ENCODE measurements around the gene CTNNBIP1.
A peak's percentile ranks its signal among the peaks of the same experiment; 100 is the strongest.

Gene CTNNBIP1

GRCh38 chr1:9852004-9852403 lies 58.1 kb downstream of the CTNNBIP1 start:
- peak overlapping the region; percentile 100 for H3K27ac ChIP-seq (ENCODE audit: low read depth, low read length, poor library complexity, severe bottlenecking)
- no peak overlapping the region for H2AFZ ChIP-seq (ENCODE audit: low read length)
- TF ChIP-seq CTCF (IDR thresholded peaks at IDR 0.05; ENCODE audit: low read length) (no peak), EZH2 (IDR thresholded peaks at IDR 0.05; ENCODE audit: borderline replicate concordance, low read length) (no peak)

GRCh38 chr1:9850442-9851162 lies 59.5 kb downstream of the CTNNBIP1 start:
- H3K27ac ChIP-seq (ENCODE audit: low read depth, low read length, poor library complexity, severe bottlenecking) = peak overlapping the region; percentile 100
- peaks cover 13% of the 10 kb centered on the region for H3K9me3 ChIP-seq (ENCODE audit: low read length)
- H3K36me3 ChIP-seq (ENCODE audit: insufficient read depth, low read length) = peaks cover 42% of the 10 kb centered on the region
- H3K4me3 ChIP-seq (ENCODE audit: low read depth, low read length, poor library complexity, severe bottlenecking) = peak overlapping the region; percentile 70
- H3K4me1 ChIP-seq (ENCODE audit: insufficient read depth, low read length, severe bottlenecking) = peaks cover 66% of the 10 kb centered on the region
- no peaks in the 10 kb centered on the region for H4K20me1 ChIP-seq (ENCODE audit: insufficient read depth, low read length)
- no peak overlapping the region for H2AFZ ChIP-seq (ENCODE audit: low read length)
- no peaks in the 10 kb centered on the region for H3K27me3 ChIP-seq (ENCODE audit: insufficient read depth, low read length)
- peak overlapping the region; percentile 90 for H3K9ac ChIP-seq (ENCODE audit: low read length)
- TF ChIP-seq CTCF (IDR thresholded peaks at IDR 0.05; ENCODE audit: low read length) (no peak), EZH2 (IDR thresholded peaks at IDR 0.05; ENCODE audit: borderline replicate concordance, low read length) (no peak)
- H3F3A ChIP-seq (ENCODE audit: insufficient read depth, low read length) = peaks cover 15% of the 10 kb centered on the region
- no peaks in the 10 kb centered on the region for H3K9me2 ChIP-seq (ENCODE audit: low read depth, low read length)
- H3K79me2 ChIP-seq (ENCODE audit: insufficient read depth, low read length) = peaks cover 14% of the 10 kb centered on the region
- peak overlapping the region; percentile 81 for H3K4me2 ChIP-seq (ENCODE audit: low read length)

More at GRCh38 chr1:9852004-9852403, 58.1 kb downstream of the CTNNBIP1 start:
- no peaks in the 10 kb centered on the region for H3K9me2 ChIP-seq (ENCODE audit: low read depth, low read length)
- H3K27me3 ChIP-seq (ENCODE audit: insufficient read depth, low read length) = no peaks in the 10 kb centered on the region
- H3K79me2 ChIP-seq (ENCODE audit: insufficient read depth, low read length) = peaks cover 14% of the 10 kb centered on the region
- peaks cover 44% of the 10 kb centered on the region for H3K36me3 ChIP-seq (ENCODE audit: insufficient read depth, low read length)
- peaks cover 52% of the 10 kb centered on the region for H3K4me1 ChIP-seq (ENCODE audit: insufficient read depth, low read length, severe bottlenecking)
- peak overlapping the region; percentile 90 for H3K9ac ChIP-seq (ENCODE audit: low read length)
- peaks cover 13% of the 10 kb centered on the region for H3K9me3 ChIP-seq (ENCODE audit: low read length)
- H3F3A ChIP-seq (ENCODE audit: insufficient read depth, low read length) = peaks cover 15% of the 10 kb centered on the region
- H4K20me1 ChIP-seq (ENCODE audit: insufficient read depth, low read length) = no peaks in the 10 kb centered on the region
- H3K4me2 ChIP-seq (ENCODE audit: low read length) = peak overlapping the region; percentile 81
- H3K4me3 ChIP-seq (ENCODE audit: low read depth, low read length, poor library complexity, severe bottlenecking) = peak overlapping the region; percentile 70

GRCh38 chr1:9849691-9850441 lies 60.2 kb downstream of the CTNNBIP1 start:
- Histone ChIP-seq H3K9me2 (ENCODE audit: low read depth, low read length) (no peaks in the 10 kb centered on the region), H3K9ac (ENCODE audit: low read length) (peak overlapping the region; percentile 94), H3F3A (ENCODE audit: insufficient read depth, low read length) (peaks cover 15% of the 10 kb centered on the region), H3K27ac (ENCODE audit: low read depth, low read length, poor library complexity, severe bottlenecking) (peak overlapping the region; percentile 100), H3K4me3 (ENCODE audit: low read depth, low read length, poor library complexity, severe bottlenecking) (peak overlapping the region; percentile 70), H3K9me3 (ENCODE audit: low read length) (peaks cover 13% of the 10 kb centered on the region), H3K36me3 (ENCODE audit: insufficient read depth, low read length) (peaks cover 34% of the 10 kb centered on the region), H3K4me1 (ENCODE audit: insufficient read depth, low read length, severe bottlenecking) (peaks cover 73% of the 10 kb centered on the region), H3K4me2 (ENCODE audit: low read length) (peak overlapping the region; percentile 81), H3K79me2 (ENCODE audit: insufficient read depth, low read length) (peaks cover 14% of the 10 kb centered on the region), H3K27me3 (ENCODE audit: insufficient read depth, low read length) (no peaks in the 10 kb centered on the region), H4K20me1 (ENCODE audit: insufficient read depth, low read length) (no peaks in the 10 kb centered on the region), H2AFZ (ENCODE audit: low read length) (no peak overlapping the region)
- TF ChIP-seq EZH2 (IDR thresholded peaks at IDR 0.05; ENCODE audit: borderline replicate concordance, low read length) (no peak), CTCF (IDR thresholded peaks at IDR 0.05; ENCODE audit: low read length) (no peak)
